ENCODE measurements around the gene INMT.

Gene INMT

GRCh38 chr7:30751696-30752273, at the start of gene INMT:
Gene INMT, plus strand, starts transcription at chr7:30752135. Its CDS starts 16 bp downstream, at chr7:30752151.
- H3K4me3 ChIP-seq (ENCODE audit: low read length), result peak within 1 kb of the TSS; percentile 64
- peaks cover 35% of the 10 kb centered on the region for H3K4me1 ChIP-seq (ENCODE audit: control insufficient read depth, insufficient read depth, low read length)
- H3K27ac ChIP-seq (ENCODE audit: low read depth, low read length), result peak within 1 kb of the TSS; percentile 77
- H3K9ac ChIP-seq (ENCODE audit: low read length), result no peak within 1 kb of the TSS
- H3K27me3 ChIP-seq (ENCODE audit: control insufficient read depth, insufficient read depth, low read length), result no peaks in the 10 kb centered on the region
- H3K36me3 ChIP-seq (ENCODE audit: control insufficient read depth, insufficient read depth, low read length), result no peaks in the 10 kb centered on the region

GRCh38 chr7:30702200-30702599, 49.7 kb upstream of the INMT start:
- no peaks in the 10 kb centered on the region for H3K4me1 ChIP-seq (ENCODE audit: control insufficient read depth, insufficient read depth, low read length)
- H3K9ac ChIP-seq (ENCODE audit: low read length), result no peak overlapping the region
- no peak overlapping the region for H3K4me3 ChIP-seq (ENCODE audit: low read length)
- H3K27me3 ChIP-seq (ENCODE audit: control insufficient read depth, insufficient read depth, low read length), result no peaks in the 10 kb centered on the region
- H3K36me3 ChIP-seq (ENCODE audit: control insufficient read depth, insufficient read depth, low read length), result no peaks in the 10 kb centered on the region
- H3K27ac ChIP-seq (ENCODE audit: low read depth, low read length), result no peak overlapping the region

GRCh38 chr7:30703756-30704155, 48.2 kb upstream of the INMT start:
- Histone ChIP-seq H3K27ac (ENCODE audit: low read depth, low read length) (no peak overlapping the region), H3K27me3 (ENCODE audit: control insufficient read depth, insufficient read depth, low read length) (no peaks in the 10 kb centered on the region), H3K9ac (ENCODE audit: low read length) (no peak overlapping the region), H3K36me3 (ENCODE audit: control insufficient read depth, insufficient read depth, low read length) (no peaks in the 10 kb centered on the region), H3K4me3 (ENCODE audit: low read length) (no peak overlapping the region), H3K4me1 (ENCODE audit: control insufficient read depth, insufficient read depth, low read length) (no peaks in the 10 kb centered on the region)

- no peak overlapping the region for H3K9ac ChIP-seq (ENCODE audit: low read length)
- H3K27me3 ChIP-seq (ENCODE audit: control insufficient read depth, insufficient read depth, low read length), result no peaks in the 10 kb centered on the region
- no peaks in the 10 kb centered on the region for H3K4me1 ChIP-seq (ENCODE audit: control insufficient read depth, insufficient read depth, low read length)
- no peak overlapping the region for H3K4me3 ChIP-seq (ENCODE audit: low read length)
- H3K36me3 ChIP-seq (ENCODE audit: control insufficient read depth, insufficient read depth, low read length), result no peaks in the 10 kb centered on the region
- no peak overlapping the region for H3K27ac ChIP-seq (ENCODE audit: low read depth, low read length)
Observed at GRCh38 chr7:30705008-30705407, 46.9 kb upstream of the INMT start.

DNA sequence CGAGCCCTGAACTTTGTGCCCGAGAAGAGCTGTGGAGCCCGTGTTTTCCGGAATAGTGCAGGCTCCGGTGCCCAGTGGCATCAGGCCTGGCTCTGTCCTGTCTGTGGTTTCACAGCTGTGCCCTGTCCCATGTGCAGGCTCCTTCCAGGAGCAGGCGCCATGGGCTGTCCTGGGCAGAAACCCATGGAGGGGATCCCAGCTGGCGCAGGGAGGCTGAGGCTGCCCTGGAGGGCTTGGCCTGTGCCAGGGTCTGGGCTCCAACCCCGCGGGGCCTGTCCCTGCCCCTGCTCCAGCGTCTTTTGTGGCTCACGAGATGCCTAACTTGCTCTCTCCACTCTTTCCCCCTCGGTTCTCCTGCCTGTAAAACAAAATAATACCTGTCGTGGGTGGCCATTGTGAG, 46.3 kb upstream of the INMT start:
- Histone ChIP-seq H3K27me3 (ENCODE audit: control insufficient read depth, insufficient read depth, low read length) (no peaks in the 10 kb centered on the region), H3K4me3 (ENCODE audit: low read length) (no peak overlapping the region), H3K9ac (ENCODE audit: low read length) (no peak overlapping the region), H3K4me1 (ENCODE audit: control insufficient read depth, insufficient read depth, low read length) (no peaks in the 10 kb centered on the region), H3K27ac (ENCODE audit: low read depth, low read length) (no peak overlapping the region), H3K36me3 (ENCODE audit: control insufficient read depth, insufficient read depth, low read length) (no peaks in the 10 kb centered on the region)

DNA sequence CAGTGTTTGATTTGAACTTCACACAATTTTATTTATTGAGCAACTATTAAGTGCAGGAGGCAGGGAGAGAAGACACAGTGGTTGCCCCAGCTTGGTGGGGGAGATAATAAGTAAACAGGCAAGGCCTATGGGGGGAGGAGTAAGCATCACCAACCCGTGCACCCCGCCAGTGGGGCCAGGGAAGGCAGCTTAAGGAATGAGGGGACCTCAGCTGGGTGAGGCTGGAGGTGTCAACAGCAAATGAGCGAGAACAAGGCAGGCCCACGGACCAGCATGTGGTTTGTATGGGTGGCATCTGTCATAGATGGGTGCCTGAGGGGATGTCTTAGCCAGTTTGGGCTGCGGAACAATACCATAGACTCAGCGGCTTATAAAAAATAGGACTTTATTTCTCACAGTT, 45.6 kb upstream of the INMT start:
- Histone ChIP-seq H3K36me3 (ENCODE audit: control insufficient read depth, insufficient read depth, low read length) (no peaks in the 10 kb centered on the region), H3K27ac (ENCODE audit: low read depth, low read length) (no peak overlapping the region), H3K4me1 (ENCODE audit: control insufficient read depth, insufficient read depth, low read length) (no peaks in the 10 kb centered on the region), H3K9ac (ENCODE audit: low read length) (no peak overlapping the region), H3K4me3 (ENCODE audit: low read length) (no peak overlapping the region), H3K27me3 (ENCODE audit: control insufficient read depth, insufficient read depth, low read length) (no peaks in the 10 kb centered on the region)

DNA sequence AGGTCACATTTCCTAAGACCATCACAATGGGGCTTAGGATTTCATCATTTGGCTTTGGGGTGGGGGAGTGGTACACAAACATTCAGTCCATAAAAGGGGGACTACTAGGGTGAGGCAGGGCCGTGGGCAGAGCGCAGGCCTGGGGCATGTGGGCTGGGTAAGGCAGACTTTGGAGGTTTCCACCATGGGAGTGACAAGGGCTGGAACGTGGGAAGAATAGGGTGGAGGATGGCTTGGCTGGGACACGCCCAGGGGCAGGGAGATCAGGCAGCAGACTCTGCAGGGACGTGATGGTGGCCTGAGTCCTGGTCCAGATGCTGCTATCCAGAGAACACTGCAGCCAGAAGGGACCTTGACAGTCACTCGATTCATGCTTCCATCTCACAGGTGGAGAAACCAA, 45.0 kb upstream of the INMT start:
- H3K4me1 ChIP-seq (ENCODE audit: control insufficient read depth, insufficient read depth, low read length), result no peaks in the 10 kb centered on the region
- H3K36me3 ChIP-seq (ENCODE audit: control insufficient read depth, insufficient read depth, low read length), result no peaks in the 10 kb centered on the region
- no peak overlapping the region for H3K4me3 ChIP-seq (ENCODE audit: low read length)
- H3K27ac ChIP-seq (ENCODE audit: low read depth, low read length), result no peak overlapping the region
- H3K27me3 ChIP-seq (ENCODE audit: control insufficient read depth, insufficient read depth, low read length), result no peaks in the 10 kb centered on the region
- H3K9ac ChIP-seq (ENCODE audit: low read length), result no peak overlapping the region

- no peak overlapping the region for H3K9ac ChIP-seq (ENCODE audit: low read length)
- no peaks in the 10 kb centered on the region for H3K36me3 ChIP-seq (ENCODE audit: control insufficient read depth, insufficient read depth, low read length)
- H3K4me1 ChIP-seq (ENCODE audit: control insufficient read depth, insufficient read depth, low read length), result no peaks in the 10 kb centered on the region
- H3K27me3 ChIP-seq (ENCODE audit: control insufficient read depth, insufficient read depth, low read length), result no peaks in the 10 kb centered on the region
- H3K4me3 ChIP-seq (ENCODE audit: low read length), result no peak overlapping the region
- H3K27ac ChIP-seq (ENCODE audit: low read depth, low read length), result no peak overlapping the region
Observed at GRCh38 chr7:30707391-30708357, 44.3 kb upstream of the INMT start.

- no peak overlapping the region for H3K27ac ChIP-seq (ENCODE audit: low read depth, low read length)
- no peaks in the 10 kb centered on the region for H3K36me3 ChIP-seq (ENCODE audit: control insufficient read depth, insufficient read depth, low read length)
- H3K27me3 ChIP-seq (ENCODE audit: control insufficient read depth, insufficient read depth, low read length), result no peaks in the 10 kb centered on the region
- no peak overlapping the region for H3K9ac ChIP-seq (ENCODE audit: low read length)
- no peak overlapping the region for H3K4me3 ChIP-seq (ENCODE audit: low read length)
- no peaks in the 10 kb centered on the region for H3K4me1 ChIP-seq (ENCODE audit: control insufficient read depth, insufficient read depth, low read length)
Observed at GRCh38 chr7:30708412-30708811, 43.5 kb upstream of the INMT start.

DNA sequence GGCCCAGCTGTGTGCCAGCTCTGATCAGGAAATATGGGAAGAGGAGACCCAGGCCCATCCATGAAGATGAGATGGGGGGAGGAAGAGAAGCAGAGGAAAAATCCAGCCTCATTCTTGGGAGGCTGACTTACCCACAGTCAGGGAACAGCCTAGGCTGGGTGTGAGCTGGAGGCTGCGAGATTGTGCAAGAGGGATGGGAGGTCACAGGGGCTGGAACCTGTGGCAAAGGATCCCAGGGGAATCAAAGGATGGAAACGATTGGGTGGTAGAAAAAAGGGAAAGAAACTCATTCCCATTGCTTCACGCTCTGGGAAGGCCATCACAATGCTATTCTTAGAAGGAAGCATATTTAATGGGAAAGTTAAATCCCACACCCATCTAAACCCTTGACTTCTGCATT, 43.0 kb upstream of the INMT start:
- Histone ChIP-seq H3K27me3 (ENCODE audit: control insufficient read depth, insufficient read depth, low read length) (no peaks in the 10 kb centered on the region), H3K4me1 (ENCODE audit: control insufficient read depth, insufficient read depth, low read length) (no peaks in the 10 kb centered on the region), H3K27ac (ENCODE audit: low read depth, low read length) (no peak overlapping the region), H3K4me3 (ENCODE audit: low read length) (no peak overlapping the region), H3K36me3 (ENCODE audit: control insufficient read depth, insufficient read depth, low read length) (no peaks in the 10 kb centered on the region), H3K9ac (ENCODE audit: low read length) (no peak overlapping the region)

GRCh38 chr7:30709549-30709948, 42.4 kb upstream of the INMT start:
- Histone ChIP-seq H3K36me3 (ENCODE audit: control insufficient read depth, insufficient read depth, low read length) (no peaks in the 10 kb centered on the region), H3K9ac (ENCODE audit: low read length) (no peak overlapping the region), H3K27me3 (ENCODE audit: control insufficient read depth, insufficient read depth, low read length) (no peaks in the 10 kb centered on the region), H3K27ac (ENCODE audit: low read depth, low read length) (no peak overlapping the region), H3K4me1 (ENCODE audit: control insufficient read depth, insufficient read depth, low read length) (no peaks in the 10 kb centered on the region), H3K4me3 (ENCODE audit: low read length) (no peak overlapping the region)

- Histone ChIP-seq H3K36me3 (ENCODE audit: control insufficient read depth, insufficient read depth, low read length) (no peaks in the 10 kb centered on the region), H3K4me1 (ENCODE audit: control insufficient read depth, insufficient read depth, low read length) (no peaks in the 10 kb centered on the region), H3K27ac (ENCODE audit: low read depth, low read length) (no peak overlapping the region), H3K9ac (ENCODE audit: low read length) (no peak overlapping the region), H3K4me3 (ENCODE audit: low read length) (no peak overlapping the region), H3K27me3 (ENCODE audit: control insufficient read depth, insufficient read depth, low read length) (no peaks in the 10 kb centered on the region)
Observed at GRCh38 chr7:30710669-30711068, 41.3 kb upstream of the INMT start.

GRCh38 chr7:30713392-30713791, 38.5 kb upstream of the INMT start:
- Histone ChIP-seq H3K4me3 (ENCODE audit: low read length) (no peak overlapping the region), H3K4me1 (ENCODE audit: control insufficient read depth, insufficient read depth, low read length) (no peaks in the 10 kb centered on the region), H3K9ac (ENCODE audit: low read length) (no peak overlapping the region), H3K27me3 (ENCODE audit: control insufficient read depth, insufficient read depth, low read length) (no peaks in the 10 kb centered on the region), H3K27ac (ENCODE audit: low read depth, low read length) (no peak overlapping the region), H3K36me3 (ENCODE audit: control insufficient read depth, insufficient read depth, low read length) (no peaks in the 10 kb centered on the region)

Data from rectal smooth muscle tissue (tissue), 1 donor.